ENCODE data around the gene PURA.

PURA gene

DNA sequence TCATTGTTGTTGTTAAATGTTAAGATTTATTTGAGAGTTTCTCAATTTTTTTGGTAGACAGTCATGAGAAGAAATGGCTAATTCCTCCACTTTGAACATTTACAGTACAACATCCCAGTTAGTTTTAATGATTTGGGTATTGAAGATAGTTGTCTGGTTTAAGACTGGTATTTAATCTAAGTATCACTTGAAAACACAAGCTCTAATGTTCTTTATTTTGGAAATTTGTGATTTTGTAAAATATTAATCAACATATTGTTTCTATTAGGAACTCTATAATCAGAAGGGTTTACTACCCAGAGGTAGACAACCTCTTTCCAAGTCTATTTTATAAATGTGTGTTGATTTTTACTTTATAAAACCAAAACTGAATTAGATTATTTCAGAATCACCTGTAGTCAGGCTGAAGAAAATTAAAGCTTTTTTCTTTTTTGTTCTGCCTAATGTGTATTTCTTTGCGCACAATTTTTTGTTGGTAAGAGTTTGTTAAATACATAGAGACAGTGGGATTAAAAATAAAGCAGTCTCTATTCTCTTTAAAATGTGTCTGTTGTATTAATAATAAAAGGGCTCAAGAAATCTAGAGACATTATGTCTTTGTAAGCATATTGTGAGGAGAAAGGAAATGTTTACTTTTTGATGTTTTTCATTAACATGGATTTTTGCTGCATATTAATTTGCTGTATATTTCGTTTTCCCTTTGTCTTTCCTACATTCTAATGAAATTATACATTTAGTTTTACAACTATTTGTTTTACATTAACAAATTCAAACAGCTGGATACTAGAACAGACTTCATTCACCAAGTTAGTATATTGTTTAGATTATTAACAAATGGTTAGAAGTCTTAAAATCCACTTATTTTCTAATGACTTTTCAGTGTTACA lies 3.9 kb upstream of the PURA start:
- DNase-seq (ENCODE audit: low spot score) = no peak
- no peak for FAIRE-seq

DNA sequence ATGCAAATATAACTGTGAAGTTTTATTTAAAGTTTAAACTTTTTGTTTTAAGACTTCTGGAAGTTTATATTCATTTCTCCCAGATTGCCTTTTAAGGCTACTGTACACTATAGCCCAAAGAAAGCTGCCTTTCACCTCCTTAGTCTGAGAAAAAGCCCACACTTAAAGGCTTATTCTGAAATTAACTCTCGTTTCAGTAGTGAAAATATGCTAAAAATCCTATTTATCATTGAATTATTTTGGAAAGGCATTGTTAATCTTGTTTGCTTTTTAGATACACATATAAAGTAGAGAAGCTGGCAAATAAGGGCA lies 3.3 kb upstream of the PURA start:
- DNase-seq (ENCODE audit: low spot score) (no peak), FAIRE-seq (no peak)

DNA sequence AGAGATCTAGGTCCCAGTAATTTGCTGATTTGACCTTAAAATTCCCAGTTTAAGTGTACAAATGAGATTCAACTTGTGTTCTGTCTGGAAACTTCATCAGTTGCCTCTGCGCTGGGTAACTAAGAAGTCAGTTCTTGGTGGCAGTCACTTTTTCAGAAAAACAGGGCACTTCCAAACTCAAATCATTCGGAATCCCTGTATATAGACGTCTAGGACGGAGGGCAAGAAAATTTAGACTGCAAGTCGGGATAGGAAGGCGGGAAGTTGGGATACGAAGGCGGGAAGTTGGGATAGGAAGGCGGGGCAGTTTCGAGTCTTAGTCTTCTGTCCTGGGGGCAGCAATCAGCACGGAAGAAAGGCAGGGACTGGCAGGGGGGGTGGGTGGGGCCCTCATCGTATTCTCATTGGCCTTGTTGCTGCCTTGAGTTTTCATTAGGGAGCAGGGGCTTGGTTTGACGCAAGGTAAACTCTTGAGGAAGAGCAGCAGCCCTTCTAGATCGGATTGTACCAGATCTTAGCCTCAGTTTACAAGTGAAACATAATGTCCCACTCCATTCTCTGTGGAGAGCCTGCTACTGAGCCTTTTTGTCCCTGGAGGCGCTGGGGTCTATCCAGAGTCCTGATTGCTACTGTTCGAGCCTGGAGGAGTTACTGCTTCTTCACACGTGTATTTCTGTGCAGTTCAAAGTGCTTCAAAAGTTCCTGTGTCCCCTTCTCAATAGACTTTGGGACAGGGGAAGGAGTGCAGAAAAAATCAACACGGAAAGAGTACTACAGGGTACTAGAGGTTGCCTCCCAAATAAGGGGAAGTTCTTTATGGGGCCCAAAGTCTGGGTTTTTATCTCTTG lies 2.7 kb upstream of the PURA start:
- no peak for FAIRE-seq

GRCh38 chr5:140111859-140112551 lies 1.9 kb upstream of the PURA start:
- no peak for DNase-seq (ENCODE audit: low spot score)
- FAIRE-seq = no peak

More for the DNA sequence above, 2.7 kb upstream of the PURA start:
- no peak for DNase-seq (ENCODE audit: low spot score)

DNA sequence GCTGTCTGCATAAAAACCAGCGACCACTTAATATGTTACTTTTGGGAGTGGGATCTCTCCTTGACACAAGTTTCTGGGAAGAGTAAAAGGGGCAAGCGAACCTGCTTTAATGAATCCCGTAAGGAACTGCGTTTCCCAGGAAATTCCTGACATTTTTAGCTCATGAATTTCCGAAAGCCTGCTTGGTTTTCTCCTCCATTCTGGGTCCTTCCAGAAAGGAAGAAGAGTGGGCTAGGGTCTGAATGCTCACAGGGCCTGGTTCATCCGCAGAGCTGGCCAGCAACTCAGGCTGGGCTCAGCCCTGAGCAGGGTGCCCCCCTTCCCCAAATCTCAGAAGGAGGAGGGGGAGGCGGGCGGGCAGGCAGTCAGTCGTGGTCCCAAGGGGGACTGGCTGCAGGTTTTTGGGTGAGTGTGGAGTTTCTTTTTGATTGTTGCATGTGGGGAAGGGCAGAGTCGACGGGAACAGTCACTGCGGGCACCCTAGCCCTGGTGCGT lies 1.2 kb upstream of the PURA start:
- DNase-seq (ENCODE audit: low spot score) (peak; percentile 8), FAIRE-seq (no peak)

DNA sequence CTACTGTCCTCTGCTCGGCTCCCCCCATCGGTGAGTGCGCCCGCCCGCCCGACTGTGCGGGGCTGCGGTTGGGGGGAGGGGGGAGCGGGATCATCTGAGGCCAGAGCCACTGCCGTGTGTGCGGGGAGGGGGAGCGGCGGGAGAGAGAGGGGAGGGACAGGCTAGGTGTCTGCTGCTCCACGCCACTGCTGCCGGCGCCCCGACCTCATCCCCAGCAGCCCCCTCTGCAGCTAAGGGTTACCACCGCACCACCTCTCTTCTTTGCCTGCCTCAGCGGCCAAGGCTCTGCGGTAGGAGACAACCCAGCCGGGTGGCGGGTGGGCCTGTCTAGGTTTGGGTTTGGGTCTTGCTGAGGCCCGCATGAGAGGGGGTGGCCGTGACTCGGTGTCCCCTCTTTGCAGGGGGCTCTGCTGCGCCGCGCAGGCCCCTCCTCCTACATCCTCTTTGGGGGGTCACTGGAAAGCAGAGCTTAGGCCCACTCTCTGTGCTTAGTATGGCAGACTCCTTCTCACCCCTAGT lies 670 bp upstream of the PURA start:
- FAIRE-seq (no peak), DNase-seq (ENCODE audit: low spot score) (peak; percentile 14)

DNA sequence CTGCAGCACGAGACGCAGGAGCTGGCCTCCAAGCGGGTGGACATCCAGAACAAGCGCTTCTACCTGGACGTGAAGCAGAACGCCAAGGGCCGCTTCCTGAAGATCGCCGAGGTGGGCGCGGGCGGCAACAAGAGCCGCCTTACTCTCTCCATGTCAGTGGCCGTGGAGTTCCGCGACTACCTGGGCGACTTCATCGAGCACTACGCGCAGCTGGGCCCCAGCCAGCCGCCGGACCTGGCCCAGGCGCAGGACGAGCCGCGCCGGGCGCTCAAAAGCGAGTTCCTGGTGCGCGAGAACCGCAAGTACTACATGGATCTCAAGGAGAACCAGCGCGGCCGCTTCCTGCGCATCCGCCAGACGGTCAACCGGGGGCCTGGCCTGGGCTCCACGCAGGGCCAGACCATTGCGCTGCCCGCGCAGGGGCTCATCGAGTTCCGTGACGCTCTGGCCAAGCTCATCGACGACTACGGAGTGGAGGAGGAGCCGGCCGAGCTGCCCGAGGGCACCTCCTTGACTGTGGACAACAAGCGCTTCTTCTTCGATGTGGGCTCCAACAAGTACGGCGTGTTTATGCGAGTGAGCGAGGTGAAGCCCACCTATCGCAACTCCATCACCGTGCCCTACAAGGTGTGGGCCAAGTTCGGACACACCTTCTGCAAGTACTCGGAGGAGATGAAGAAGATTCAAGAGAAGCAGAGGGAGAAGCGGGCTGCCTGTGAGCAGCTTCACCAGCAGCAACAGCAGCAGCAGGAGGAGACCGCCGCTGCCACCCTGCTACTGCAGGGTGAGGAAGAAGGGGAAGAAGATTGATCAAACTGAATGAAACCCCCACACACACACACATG lies 654 bp downstream of the PURA start:
- no peak for FAIRE-seq

GRCh38 chr5:140115186-140115500 lies 1.2 kb downstream of the PURA start:
- FAIRE-seq = no peak

More for the DNA sequence above, 654 bp downstream of the PURA start:
- DNase-seq (ENCODE audit: low spot score) = peak; percentile 21

DNA sequence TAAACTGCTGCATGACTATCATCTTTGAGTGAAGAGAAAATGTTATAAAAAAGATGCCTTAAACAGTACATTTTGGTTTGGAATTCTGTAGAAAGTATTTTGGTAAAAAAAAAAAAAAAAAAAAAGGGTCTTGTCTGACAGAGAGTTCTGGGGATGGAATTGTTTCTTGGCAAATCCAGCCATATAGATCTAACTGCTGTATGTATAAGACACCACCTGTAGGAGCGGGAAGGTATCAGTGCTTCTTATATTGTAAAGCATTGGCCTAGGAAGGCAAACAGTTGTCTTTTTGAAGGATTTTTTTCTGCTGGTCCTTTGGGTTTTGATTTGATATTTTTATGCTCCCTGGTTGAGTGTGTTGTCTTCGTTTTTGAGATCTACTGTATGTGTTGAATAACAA lies 2.8 kb downstream of the PURA start:
- DNase-seq (ENCODE audit: low spot score) = no peak

More at GRCh38 chr5:140115186-140115500, 1.2 kb downstream of the PURA start:
- no peak for DNase-seq (ENCODE audit: low spot score)

GRCh38 chr5:140117523-140117922 lies 3.6 kb downstream of the PURA start:
- FAIRE-seq (no peak), DNase-seq (ENCODE audit: low spot score) (no peak)

More for the DNA sequence above, 2.8 kb downstream of the PURA start:
- no peak for FAIRE-seq

- FAIRE-seq = no peak
- DNase-seq (ENCODE audit: low spot score) = no peak
These were observed 4.5 kb downstream of the PURA start for GRCh38 chr5:140118302-140118936.

DNA sequence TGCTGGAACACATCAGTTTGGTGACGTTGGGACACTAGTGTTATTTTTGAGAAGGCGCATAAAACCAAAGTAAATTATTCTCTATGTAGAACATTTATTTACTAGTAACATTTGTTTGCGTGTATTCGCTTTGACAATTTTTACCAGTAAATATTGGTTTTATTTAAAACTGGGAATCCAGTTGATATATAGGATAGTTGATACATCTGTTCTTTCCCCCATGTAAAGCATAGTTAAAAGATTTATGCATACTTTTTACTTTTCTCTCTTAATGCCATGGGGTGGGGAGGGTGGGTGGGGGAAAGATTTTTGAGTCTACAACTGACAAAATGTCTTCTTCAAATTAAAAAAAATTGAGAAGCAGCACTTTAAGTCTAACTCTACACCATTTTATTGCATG lies 11.7 kb downstream of the PURA start, which contains the start of gene IGIP:
TSS of gene IGIP (plus strand) at position 301 of the 400 bp plus-strand sequence. CDS start 2,540 bp downstream, outside the sequence.
- no peak for FAIRE-seq
- DNase-seq (ENCODE audit: low spot score) = no peak

DNA sequence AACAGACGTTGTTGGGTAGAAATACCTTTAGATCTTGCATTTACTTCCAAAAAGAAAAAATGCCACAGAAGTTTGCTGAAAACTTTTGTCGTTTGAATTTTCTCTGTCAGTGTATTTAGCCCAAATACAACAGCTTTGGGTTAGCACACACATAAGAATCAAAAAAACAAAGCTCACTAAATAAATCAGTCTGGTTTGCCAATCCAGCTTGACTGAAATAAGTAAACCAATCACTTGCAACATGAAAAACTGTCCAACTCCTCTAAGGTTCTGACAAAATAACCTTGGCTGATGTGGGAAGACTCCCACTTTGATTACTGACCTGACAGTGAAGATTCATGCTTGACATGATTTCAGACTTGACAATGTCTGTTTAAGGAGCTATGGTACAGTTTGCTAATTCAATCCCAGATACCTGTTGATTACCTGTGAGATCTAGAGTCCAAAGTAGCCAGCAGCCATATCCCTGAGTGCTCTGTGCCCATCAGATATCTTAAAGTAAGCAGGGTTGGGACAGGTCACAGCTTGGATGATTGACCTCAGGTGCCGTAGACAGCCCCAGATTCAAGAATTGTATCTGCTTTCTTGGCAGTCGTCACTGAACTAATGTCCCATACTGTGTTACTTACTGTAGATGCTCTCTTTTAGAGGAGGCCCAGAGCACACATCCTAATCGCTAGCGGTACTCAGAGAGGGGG lies 12.6 kb downstream of the PURA start:
- DNase-seq (ENCODE audit: low spot score) (no peak), FAIRE-seq (no peak)

GRCh38 chr5:140128376-140128775 lies 14.5 kb downstream of the PURA start:
- no peak for FAIRE-seq
- DNase-seq (ENCODE audit: low spot score) = no peak

DNA sequence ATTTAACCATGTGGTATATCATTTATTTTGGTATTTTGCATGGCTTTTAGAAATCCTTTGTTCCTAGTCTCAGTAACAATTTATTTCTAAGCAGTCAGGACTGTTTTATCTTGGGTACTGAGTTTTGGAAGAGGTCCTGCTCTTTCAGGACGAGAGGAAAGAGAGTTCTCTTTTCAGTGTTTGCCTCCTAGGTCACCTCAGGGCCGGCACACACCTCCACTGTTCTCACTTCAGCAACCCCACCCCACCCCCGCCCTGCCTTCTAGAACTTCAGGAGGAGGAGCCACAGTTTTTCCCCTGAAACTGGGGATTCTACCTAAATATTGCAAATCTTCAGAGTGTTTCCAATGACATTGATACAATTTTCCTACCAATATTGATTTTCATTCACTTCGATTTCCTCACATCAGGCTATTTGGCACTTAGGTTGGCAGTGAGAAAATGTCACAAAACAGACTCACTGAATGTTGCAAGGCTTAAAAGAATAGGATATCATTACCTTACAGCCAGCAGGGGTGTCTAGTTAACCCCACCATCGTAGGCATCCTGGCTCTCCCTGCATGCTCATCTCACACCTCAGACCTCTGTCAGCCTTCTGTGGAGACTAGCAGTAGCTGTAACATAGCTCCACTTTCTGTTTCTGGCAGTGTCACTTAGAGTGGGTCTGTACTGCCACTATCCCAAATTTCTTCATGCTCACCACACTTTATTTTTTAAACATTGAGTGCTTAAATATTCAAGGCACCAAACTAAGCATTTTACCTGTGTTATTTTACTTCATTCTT lies 17.2 kb downstream of the PURA start:
- FAIRE-seq (no peak), DNase-seq (ENCODE audit: low spot score) (no peak)

DNA sequence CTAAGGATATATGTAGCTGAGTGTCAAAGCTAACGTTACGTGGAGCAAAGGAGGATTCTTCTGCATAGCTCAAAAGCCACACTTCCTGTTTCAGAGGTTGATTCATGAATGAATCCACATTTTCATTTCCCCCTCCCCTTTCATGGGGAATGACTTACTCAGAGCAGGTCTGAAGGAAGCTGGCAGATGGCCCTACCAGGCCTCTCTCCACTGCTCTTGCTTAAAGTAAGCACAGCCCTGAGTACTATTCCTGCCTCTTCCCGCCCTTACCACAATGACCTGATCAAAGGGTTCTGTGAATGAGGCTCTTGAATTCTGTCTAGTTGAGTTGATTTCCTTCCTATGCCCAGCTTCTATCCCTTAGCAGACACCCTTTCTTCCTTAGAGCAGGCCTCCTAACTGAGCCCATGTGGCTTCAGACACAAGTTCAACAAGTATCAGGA lies 18.1 kb downstream of the PURA start:
- DNase-seq (ENCODE audit: low spot score) = peak; percentile 71
- no peak for FAIRE-seq

DNA sequence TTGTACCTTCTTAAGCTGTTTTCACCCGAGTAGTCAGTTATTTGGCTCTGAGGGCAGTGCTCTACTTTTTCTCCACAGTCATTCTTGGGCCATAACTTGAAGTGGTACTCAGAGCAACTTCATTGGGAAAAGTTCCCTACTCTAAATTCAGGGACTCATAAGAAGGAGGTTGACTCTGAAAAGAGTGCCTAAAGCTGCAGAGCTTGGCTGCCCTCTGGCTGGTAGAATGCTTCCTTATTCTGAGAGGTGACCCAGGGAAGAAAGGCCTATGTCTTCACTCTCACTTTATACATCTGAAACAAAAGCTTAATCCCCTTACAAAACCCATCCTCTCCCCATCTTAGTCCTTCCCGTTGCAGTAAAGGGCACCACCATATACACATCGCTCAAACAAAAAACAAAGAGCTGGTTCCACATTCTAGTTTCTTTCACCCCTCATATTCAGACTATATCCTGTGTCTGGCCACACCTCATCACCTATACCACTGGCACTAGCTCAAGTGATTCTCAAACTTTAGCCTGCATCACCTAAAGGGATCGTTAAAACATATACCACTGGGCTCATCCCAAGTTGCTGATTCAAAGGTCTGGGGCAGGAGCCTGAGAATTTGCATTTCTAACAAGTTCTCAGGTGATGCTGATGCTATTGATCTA lies 19.7 kb downstream of the PURA start:
- FAIRE-seq = no peak

More for the DNA sequence above, 19.7 kb downstream of the PURA start:
- DNase-seq (ENCODE audit: low spot score) = no peak

Data from urothelium cell line (cell line).